OCI-LY1 (cell line): ENCODE results near the gene RBM46.

Source experiments
- CTCF ChIP-seq: fragments of 200-600 bp; sonication (generic), shearing (Covaris generic); IDR thresholded peaks from 2 replicates; pipeline ENCODE4 v1.5.1; 2017; ENCODE audit warnings: mild to moderate bottlenecking, antibody characterized with exemption, low read length, moderate library complexity, mixed read lengths
- EZH2 ChIP-seq: fragments of 200-600 bp; sonication (generic), shearing (Covaris generic); IDR thresholded peaks from 2 replicates; pipeline ENCODE4 v1.8.0; 2017; ENCODE audit warnings: borderline replicate concordance, mixed run types, mild to moderate bottlenecking, antibody characterized with exemption, low read length, moderate library complexity, mixed read lengths

DNA sequence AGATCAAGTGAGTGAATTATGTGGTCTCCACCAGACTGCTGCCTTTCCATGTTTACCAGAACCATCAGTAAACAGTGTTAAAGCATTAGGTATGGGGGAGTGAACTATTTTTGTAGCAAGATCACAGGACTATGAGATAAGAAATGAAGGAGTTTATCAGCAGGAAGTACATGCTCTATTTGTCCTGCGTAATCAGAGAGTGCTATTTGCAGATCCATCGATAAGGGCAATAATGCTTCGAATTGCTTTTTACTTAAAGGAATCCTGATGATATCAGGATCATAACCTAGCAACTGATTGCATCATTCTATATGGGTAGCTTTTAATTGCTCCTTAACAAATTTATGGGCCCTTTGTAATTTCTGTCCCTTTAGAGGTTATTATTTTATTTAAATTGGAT lies 57.1 kb downstream of the RBM46 start:
- TF ChIP-seq CTCF = no peak
- TF ChIP-seq EZH2 = no peak
